Hematopoietic multipotent progenitor cell treated with erythropoietin and hydrocortisone succinate and interleukin-3 and kit ligand, for 4 days (in vitro differentiated cells): Measurements from ENCODE around the gene NLRP4.
"Not testable (repeated sequence)": the region's sequence is repeated elsewhere in the genome, so short reads cannot be mapped to it uniquely, and the experiment has no call there.

Experiments
- DNase-seq: peaks from one replicate; pipeline ENCODE4 v3.0.0-alpha.2; 2015

Gene NLRP4

DNA sequence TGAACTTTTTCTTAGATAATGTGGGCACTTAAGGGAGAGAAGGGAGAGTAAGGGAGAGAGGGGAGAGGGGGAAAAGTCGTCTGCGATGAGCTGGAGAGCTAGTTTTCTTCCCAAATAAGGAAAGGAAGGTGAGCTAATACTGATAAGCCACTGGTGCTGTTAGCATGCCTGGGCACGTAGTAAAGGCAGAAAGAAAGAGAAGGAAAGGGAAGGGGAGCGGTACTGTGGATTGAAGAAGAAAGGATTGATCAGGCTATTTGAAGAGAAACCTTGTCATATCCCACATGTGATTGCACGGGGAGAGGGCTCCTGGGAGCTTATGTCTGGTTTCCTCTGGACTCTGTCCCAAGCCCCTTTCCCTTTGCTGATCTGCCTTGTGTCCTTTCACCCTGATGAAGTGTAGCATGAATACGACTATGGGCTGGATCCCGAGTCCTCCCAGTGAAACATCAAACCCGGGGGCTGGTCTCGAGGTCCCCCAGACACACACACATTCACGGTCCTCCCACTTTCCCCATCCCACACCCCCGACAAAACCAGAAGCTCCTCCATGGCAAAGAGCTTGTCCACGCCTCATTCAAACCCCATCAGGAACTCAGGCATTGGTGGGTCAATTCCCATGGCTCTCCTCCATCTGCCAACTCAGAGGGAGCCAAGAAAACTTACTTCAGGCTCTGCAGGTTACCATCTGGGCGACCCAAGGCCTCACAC, 65.2 kb downstream of the NLRP4 start:
- no peak for DNase-seq

DNA sequence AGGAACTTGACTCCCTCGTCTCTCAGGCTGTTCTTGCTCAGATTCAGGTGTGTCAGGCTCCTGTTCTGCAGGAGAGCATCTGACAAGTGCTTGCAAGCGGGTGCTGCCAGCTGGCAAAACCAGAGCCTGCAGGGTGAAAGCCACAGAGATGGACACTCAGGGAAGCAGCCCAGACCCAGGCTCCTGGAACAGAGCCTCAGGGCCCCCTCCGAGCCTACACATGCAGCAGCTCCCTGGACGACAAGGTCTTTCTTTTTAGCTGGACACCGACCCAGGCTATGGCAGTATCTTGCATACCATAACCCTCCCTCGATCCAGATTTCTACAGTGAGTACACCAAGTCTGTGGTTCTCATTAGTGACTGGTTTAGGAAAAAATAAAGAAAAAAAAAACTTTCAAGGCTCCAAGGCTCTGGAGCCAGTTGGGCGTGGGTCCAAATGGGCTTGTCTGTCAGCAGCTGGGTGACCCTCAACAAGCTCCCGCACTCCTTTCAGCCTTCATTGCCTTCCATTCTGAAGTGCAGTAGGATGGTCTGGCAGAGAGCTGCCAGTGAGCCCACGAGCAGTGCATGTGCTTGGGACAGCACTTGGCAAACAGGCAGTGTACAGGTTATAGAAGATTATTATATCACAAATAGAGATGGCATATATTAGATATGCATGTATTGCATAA, 65.9 kb downstream of the NLRP4 start:
- DNase-seq = no peak

DNA sequence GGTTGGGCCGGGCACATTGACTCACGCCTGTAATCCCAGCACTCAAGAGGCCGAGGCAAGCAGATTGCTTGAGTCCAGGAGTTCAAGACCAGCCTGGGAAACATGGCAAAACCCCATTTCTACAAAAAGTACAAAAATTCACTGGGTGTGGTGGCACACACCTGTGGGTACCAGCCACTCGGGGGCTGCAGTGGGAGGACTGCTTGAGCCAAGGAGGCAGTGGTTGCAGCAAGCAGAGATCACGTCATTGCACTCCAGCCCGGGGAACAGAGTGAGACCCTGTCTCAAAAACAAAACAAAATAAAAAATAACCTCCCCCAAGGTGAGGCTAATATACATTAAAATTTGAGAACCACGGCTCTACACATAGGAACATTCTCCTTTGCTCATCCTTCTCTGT, 70.9 kb downstream of the NLRP4 start:
- no peak for DNase-seq

DNA sequence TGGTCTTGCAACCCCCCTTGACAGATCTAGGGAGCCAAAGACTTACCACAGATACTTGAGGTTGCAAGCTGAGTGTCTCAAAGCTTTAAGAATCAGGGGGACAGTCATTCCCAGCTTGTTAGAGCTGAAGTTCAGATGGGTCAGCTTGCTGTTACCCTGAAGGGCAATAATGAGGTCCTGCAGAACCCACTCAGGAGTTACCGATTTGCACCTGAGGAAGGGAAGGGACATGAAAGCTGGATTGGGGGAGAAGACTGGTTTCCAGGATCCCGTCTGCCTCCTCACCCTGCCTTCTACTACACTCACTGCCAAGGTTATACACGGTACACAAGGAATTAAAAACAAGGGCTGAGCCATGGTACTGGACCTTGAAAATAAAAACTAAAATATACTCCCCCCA, 71.4 kb downstream of the NLRP4 start:
- no peak for DNase-seq

DNA sequence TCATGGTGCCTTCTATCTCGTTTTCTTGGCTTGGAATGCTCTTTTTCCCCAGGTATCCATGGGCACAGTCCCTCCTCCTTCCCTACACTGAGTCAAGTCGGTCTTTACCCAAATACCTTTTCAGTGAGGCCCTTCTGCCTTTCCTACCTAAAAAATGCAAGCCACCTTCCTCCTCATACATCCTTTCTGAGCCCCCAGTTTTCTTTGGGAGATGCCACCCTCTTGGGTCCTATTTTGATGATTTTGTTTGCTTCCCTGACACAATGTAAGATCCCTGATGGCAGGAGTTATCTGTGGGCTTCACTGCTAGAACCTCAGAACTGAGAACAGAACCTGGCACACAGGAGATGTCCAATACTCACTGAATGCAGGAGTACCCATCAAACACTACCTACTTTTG, 73.5 kb downstream of the NLRP4 start:
- DNase-seq = no peak

DNA sequence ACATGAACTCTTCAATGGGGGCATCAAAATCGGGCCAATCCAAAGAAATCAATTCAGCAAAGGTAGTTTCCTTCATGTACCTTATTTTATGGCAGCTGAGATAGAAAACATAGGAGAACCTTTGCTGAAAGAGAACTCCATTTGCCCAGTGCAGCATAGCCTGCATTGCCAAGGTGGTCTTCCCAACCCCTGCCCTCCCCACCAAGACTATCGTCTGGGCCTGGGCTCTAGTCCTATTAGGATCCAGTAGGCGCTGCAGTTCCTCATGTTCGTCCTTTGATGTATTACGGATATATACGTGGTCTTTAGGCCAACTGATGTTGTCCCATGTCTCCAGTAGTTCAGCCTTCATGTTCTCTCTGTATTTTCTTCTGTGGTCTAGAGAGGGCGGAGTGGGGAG, 76.6 kb downstream of the NLRP4 start:
- no peak for DNase-seq

DNA sequence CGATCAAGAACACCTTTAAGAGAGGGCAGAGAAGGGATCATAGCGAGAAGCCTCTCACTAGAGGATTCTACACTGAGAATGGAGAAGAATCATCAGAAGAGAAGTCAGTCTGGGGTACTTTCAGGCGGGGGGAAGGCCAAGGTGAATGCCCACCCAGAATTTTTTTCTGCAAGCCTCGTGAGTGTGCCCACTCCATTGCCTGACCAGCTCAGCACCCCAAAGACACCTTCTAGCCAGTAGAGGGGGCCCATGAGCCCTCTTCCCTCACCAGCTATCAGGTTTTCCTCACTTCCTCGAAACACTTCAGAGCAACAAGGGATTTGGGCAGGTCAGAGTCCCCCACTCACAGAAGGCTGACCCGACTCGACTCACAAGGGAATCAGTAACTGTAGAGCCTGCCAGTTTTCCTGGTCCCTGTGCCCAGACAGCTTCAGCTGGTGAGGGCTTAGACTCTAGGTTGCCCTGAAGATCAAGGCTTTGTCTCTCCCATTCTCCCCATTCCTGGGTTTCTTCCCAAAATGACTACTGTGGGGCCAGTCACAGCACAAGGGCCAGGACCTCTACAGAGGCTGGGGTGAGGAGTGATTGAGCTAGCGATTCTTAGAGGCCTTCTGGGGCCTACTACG, 77.4 kb downstream of the NLRP4 start:
- DNase-seq = peak; percentile 4

DNA sequence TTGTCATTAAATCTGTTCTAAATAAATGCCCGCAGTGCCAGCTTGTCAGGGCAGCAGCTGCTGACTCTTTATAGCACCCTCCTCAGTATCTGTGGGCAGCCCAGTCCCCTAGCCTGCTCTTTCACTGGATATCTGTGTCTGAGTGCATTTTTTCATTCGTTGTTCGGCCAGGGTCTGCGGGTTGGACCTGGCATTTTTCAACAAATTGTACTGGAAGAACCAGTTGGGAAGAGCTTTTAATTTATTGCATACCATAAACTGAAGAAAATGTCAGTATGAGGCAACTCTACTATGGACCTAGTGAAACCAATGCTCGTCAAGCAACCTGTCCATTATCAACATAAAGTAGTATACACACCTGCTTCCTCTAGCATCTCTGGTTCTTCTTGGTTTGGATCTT, 87.2 kb downstream of the NLRP4 start:
- no peak for DNase-seq

DNA sequence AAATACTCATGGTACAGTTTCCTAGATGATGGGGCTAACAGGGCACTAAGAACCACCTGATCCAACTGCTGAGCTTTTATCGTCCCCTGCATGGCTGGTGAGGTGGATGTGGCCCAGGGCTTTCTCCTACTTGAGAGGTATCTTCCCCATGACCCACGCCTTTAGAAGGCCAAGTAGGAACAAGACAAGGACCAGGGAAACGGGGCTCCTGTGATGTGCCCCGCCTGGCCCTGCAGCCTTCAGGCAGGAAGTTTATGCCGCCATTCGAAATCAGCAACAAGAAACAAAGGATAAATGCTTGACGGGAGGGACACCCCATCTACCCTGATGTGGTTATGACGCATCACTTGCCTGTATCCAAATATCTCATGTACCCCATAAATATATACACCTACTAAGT, 91.7 kb downstream of the NLRP4 start:
- no peak for DNase-seq

DNA sequence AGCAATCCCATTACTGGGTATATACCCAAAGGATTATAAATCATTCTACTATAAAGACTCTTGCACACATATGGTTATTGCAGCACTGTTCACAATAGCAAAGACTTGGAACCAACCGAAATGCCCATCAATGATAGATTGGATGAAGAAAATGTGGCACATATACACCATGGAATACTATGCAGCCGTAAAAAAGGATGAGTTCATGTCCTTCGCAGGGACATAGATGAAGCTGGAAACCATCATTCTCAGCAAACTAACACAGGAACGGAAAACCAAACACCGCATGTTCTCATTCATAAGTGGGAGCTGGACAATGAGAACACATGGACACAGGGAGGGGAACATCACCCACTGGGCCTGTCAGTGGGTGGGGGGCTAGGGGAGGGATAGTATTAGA, 92.9 kb downstream of the NLRP4 start:
- DNase-seq = not testable (repeated sequence)

DNA sequence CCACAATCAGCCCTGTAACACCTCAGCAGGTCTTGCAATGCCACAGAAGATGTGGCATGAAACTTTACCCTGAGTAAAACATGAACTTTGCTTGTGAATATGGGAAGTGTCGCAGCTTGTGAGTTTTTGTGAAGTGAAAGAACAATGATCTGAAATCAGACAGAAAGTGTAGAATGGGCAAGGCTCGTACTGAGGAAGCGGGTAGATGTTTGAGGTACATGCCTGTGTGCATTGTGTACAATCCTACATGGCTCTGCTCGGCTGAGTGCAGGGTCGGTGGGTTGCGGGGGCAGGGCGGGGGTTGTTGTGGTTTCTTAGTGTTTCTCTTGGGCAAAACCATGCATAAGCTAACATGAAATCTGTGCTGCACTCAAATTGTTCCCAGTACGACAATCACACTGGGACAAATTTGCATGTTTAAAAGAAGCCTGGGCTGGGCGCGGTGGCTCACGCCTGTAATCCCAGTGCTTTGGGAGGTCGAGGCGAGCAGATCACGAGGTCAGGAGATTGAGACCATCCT, 94.7 kb downstream of the NLRP4 start:
- DNase-seq = no peak
